HL-60/S4 (cell line): ENCODE measurements around the gene ZSCAN21.

ENCODE experiments used
- in situ Hi-C: fragments of 300-500 bp; cut with MboI; formaldehyde crosslinking; loops from 2 replicates; pipeline ENCODE4 v1.14.3; 2022; ENCODE audit warnings: low sequenced_read_pairs

ZSCAN21 gene

GRCh38 chr7:100024020-100024619 is 25.5 kb upstream of the ZSCAN21 start:
- in situ Hi-C loops, result no loop called here

GRCh38 chr7:100027197-100027596 is 22.4 kb upstream of the ZSCAN21 start:
- in situ Hi-C loops, result no loop called here

- in situ Hi-C loops, result no loop called here
These were observed 20.0 kb upstream of the ZSCAN21 start for GRCh38 chr7:100029596-100029995.

GRCh38 chr7:100033526-100033925 is 16.0 kb upstream of the ZSCAN21 start:
- in situ Hi-C loops, result no loop called here

GRCh38 chr7:100034871-100035510 is 14.6 kb upstream of the ZSCAN21 start:
- in situ Hi-C loops, result no loop called here

GRCh38 chr7:100035876-100036275 is 13.7 kb upstream of the ZSCAN21 start:
- in situ Hi-C loops, result no loop called here

- in situ Hi-C loops, result no loop called here
These were observed 11.2 kb upstream of the ZSCAN21 start for GRCh38 chr7:100038326-100038725.

GRCh38 chr7:100040575-100040974 is 9.0 kb upstream of the ZSCAN21 start:
- in situ Hi-C loops, result no loop called here

- in situ Hi-C loops, result no loop called here
These were observed 4.9 kb upstream of the ZSCAN21 start for GRCh38 chr7:100044718-100045117.

- in situ Hi-C loops, result no loop called here
These were observed 894 bp upstream of the ZSCAN21 start for GRCh38 chr7:100048680-100049079.

- in situ Hi-C loops, result no loop called here
These were observed 2.0 kb downstream of the ZSCAN21 start for GRCh38 chr7:100051611-100052010.

- in situ Hi-C loops, result no loop called here
These were observed 3.6 kb downstream of the ZSCAN21 start for GRCh38 chr7:100053215-100053614.

GRCh38 chr7:100057006-100057405 is 7.4 kb downstream of the ZSCAN21 start:
- in situ Hi-C loops, result no loop called here

- in situ Hi-C loops, result no loop called here
These were observed 9.7 kb downstream of the ZSCAN21 start for GRCh38 chr7:100059251-100059739.

- in situ Hi-C loops, result no loop called here
These were observed 12.1 kb downstream of the ZSCAN21 start for GRCh38 chr7:100061518-100062193.

- in situ Hi-C loops, result no loop called here
These were observed 13.8 kb downstream of the ZSCAN21 start for GRCh38 chr7:100063376-100063775.

- in situ Hi-C loops, result no loop called here
These were observed 14.6 kb downstream of the ZSCAN21 start for GRCh38 chr7:100064162-100064561.

- in situ Hi-C loops, result no loop called here
These were observed 16.0 kb downstream of the ZSCAN21 start for GRCh38 chr7:100065452-100066186.

GRCh38 chr7:100066953-100067352 is 17.4 kb downstream of the ZSCAN21 start:
- in situ Hi-C loops, result no loop called here

- in situ Hi-C loops, result no loop called here
These were observed 20.4 kb downstream of the ZSCAN21 start for GRCh38 chr7:100069991-100070390.

- in situ Hi-C loops, result no loop called here
These were observed 21.6 kb downstream of the ZSCAN21 start for GRCh38 chr7:100071018-100071723.
